IMR-90 (cell line): ENCODE data around the gene TSPAN3. TPM values are rescaled to one million over a fixed set of nuclear protein-coding genes. Genes with fewer than 3 reads are reported as not detected.

Source experiments
- ATAC-seq: fragments of 200-7000 bp; cut with Tn5 transposase; 2 replicates; pipeline ENCODE4 v1.9.1; 2020; ENCODE audit warnings: low read depth, mild to moderate bottlenecking, moderate library complexity
- BruUV-seq: library from RNA; stranded (reverse); fragments of 400-500 nt; replicated peaks from 2 replicates; lab custom pipeline; 2021; lab: Mats Ljungman, UMichigan
- CTCF ChIA-PET: fragments of 300-600 bp; formaldehyde crosslinking; extraction: SDS; loops from one replicate; lab custom pipeline; 2021; ENCODE audit warnings: antibody characterized with exemption; lab: Yijun Ruan, JAX
- POLR2A ChIA-PET: fragments of 300-600 bp; sonication (Branson Sonifier 250); formaldehyde crosslinking; loops from one replicate; lab custom pipeline; 2022; ENCODE audit warnings: antibody characterized with exemption; ENCODE audit not compliant: unreplicated experiment; lab: Charles Lee
- DNase-seq: peaks from one replicate; pipeline ENCODE4 v3.0.0; 2013
- H2AFZ ChIP-seq: replicated peaks from 2 replicates; pipeline ENCODE3; 2013; ENCODE audit warnings: low read length, mild to moderate bottlenecking; ENCODE audit not compliant: poor library complexity
- H2AK5ac ChIP-seq: 2 replicates; pipeline ENCODE4 v1.6.1; 2013; ENCODE audit warnings: low read depth, low read length, inconsistent platforms
- H2AK9ac ChIP-seq: replicated peaks from 2 replicates; pipeline ENCODE3; 2013; ENCODE audit warnings: mild to moderate bottlenecking, low read depth, low read length, moderate library complexity; ENCODE audit not compliant: poor library complexity
- H2BK120ac ChIP-seq: 2 replicates; pipeline ENCODE4 v1.6.1; 2013; ENCODE audit warnings: low read depth, low read length, inconsistent platforms
- H2BK15ac ChIP-seq: 3 replicates; pipeline ENCODE4 v1.6.1; 2013; ENCODE audit warnings: low read depth, low read length, inconsistent platforms
- H2BK20ac ChIP-seq: 2 replicates; pipeline ENCODE4 v1.6.1; 2013; ENCODE audit warnings: low read depth, mild to moderate bottlenecking, inconsistent platforms, low read length, moderate library complexity
- H2BK5ac ChIP-seq: 2 replicates; pipeline ENCODE4 v1.6.1; 2013; ENCODE audit warnings: mild to moderate bottlenecking, low read depth, low read length, inconsistent platforms; ENCODE audit not compliant: poor library complexity, severe bottlenecking
- H3K14ac ChIP-seq: replicated peaks from 2 replicates; pipeline ENCODE4 v1.6.1; 2013; ENCODE audit warnings: low read depth, low read length, inconsistent platforms
- H3K18ac ChIP-seq: 2 replicates; pipeline ENCODE4 v1.6.1; 2013; ENCODE audit warnings: low read depth, low read length, control low read depth
- H3K23ac ChIP-seq: 2 replicates; pipeline ENCODE4 v1.6.1; 2013; ENCODE audit warnings: low read depth, low read length, inconsistent platforms
- H3K27ac ChIP-seq: 2 replicates; pipeline ENCODE4 v1.5.1; 2013; ENCODE audit warnings: mild to moderate bottlenecking, control low read depth, low read length; ENCODE audit not compliant: insufficient read depth
- H3K27me3 ChIP-seq: 2 replicates; pipeline ENCODE4 v1.6.1; 2013; ENCODE audit warnings: low read length; ENCODE audit not compliant: control insufficient read depth, insufficient read depth
- H3K36me3 ChIP-seq: 2 replicates; pipeline ENCODE4 v1.6.1; 2013; ENCODE audit warnings: low read length, mixed read lengths; ENCODE audit not compliant: control insufficient read depth, insufficient read depth
- H3K4ac ChIP-seq: 2 replicates; pipeline ENCODE4 v1.6.1; 2013; ENCODE audit warnings: low read depth, low read length, inconsistent platforms
- H3K4me1 ChIP-seq: 2 replicates; pipeline ENCODE4 v1.6.1; 2013; ENCODE audit warnings: low read length, mixed read lengths; ENCODE audit not compliant: control insufficient read depth, insufficient read depth
- H3K4me2 ChIP-seq: 2 replicates; pipeline ENCODE4 v1.6.1; 2013; ENCODE audit warnings: low read depth, mild to moderate bottlenecking, control low read depth, low read length, moderate library complexity
- H3K4me3 ChIP-seq: 2 replicates; pipeline ENCODE4 v1.5.1; 2013; ENCODE audit warnings: low read depth, mild to moderate bottlenecking, control low read depth, low read length, moderate library complexity; ENCODE audit not compliant: insufficient read depth
- H3K56ac ChIP-seq: 2 replicates; pipeline ENCODE4 v1.6.1; 2013; ENCODE audit warnings: low read length, inconsistent platforms; ENCODE audit not compliant: insufficient read depth; ENCODE audit errors: extremely low read depth
- H3K79me1 ChIP-seq, 2 experiments: 2 replicates each; pipeline ENCODE4 v1.6.1; 2013; ENCODE audit warnings: low read length in 2 of 2, inconsistent platforms in 1 of 2, low read depth in 1 of 2
- H3K9ac ChIP-seq: 2 replicates; pipeline ENCODE4 v1.6.1; 2013; ENCODE audit warnings: low read depth, low read length, control low read depth
- H3K9me1 ChIP-seq: 2 replicates; pipeline ENCODE4 v1.6.1; 2013; ENCODE audit warnings: low read length, inconsistent platforms; ENCODE audit not compliant: insufficient read depth
- H3K9me3 ChIP-seq: 2 replicates; pipeline ENCODE4 v1.6.1; 2013; ENCODE audit warnings: low read length; ENCODE audit not compliant: control insufficient read depth, insufficient read depth
- H4K20me1 ChIP-seq: 2 replicates; pipeline ENCODE4 v1.6.1; 2013; ENCODE audit warnings: low read length, inconsistent platforms; ENCODE audit not compliant: insufficient read depth
- H4K5ac ChIP-seq: 2 replicates; pipeline ENCODE4 v1.6.1; 2013; ENCODE audit warnings: mild to moderate bottlenecking, low read depth, low read length, control low read depth
- H4K8ac ChIP-seq, 2 experiments: 2 replicates each; pipeline ENCODE4 v1.6.1; 2013; ENCODE audit warnings: low read depth in 2 of 2, low read length in 2 of 2, control low read depth in 1 of 2, inconsistent platforms in 1 of 2
- H4K91ac ChIP-seq: 2 replicates; pipeline ENCODE4 v1.6.1; 2013; ENCODE audit warnings: low read depth, low read length, inconsistent platforms; ENCODE audit not compliant: insufficient read depth
- BHLHE40 ChIP-seq: fragments of 150-350 bp; IDR thresholded peaks from 2 replicates; pipeline ENCODE4 v1.6.1; 2016; ENCODE audit warnings: mild to moderate bottlenecking, low read depth, low read length
- CEBPB ChIP-seq: IDR thresholded peaks from 2 replicates; pipeline ENCODE4 v1.6.1; 2012; ENCODE audit warnings: low read depth, low read length, improper control_type of control experiment
- CHD1 ChIP-seq: IDR thresholded peaks from 2 replicates; pipeline ENCODE4 v1.6.1; 2012; ENCODE audit warnings: low read depth, low read length, improper control_type of control experiment
- FOS ChIP-seq: fragments of 150-350 bp; IDR thresholded peaks from 2 replicates; pipeline ENCODE4 v1.6.1; 2016; ENCODE audit warnings: low read depth, low read length
- MAFK ChIP-seq: IDR thresholded peaks from 2 replicates; pipeline ENCODE4 v1.6.1; 2012; ENCODE audit warnings: low read depth, low read length, improper control_type of control experiment
- MAZ ChIP-seq: IDR thresholded peaks from 2 replicates; pipeline ENCODE4 v1.6.1; 2012; ENCODE audit warnings: low read depth, mild to moderate bottlenecking, low read length, improper control_type of control experiment, moderate library complexity, borderline replicate concordance
- MXI1 ChIP-seq: IDR thresholded peaks from 2 replicates; pipeline ENCODE4 v1.6.1; 2012; ENCODE audit warnings: low read depth, mild to moderate bottlenecking, low read length, moderate library complexity, borderline replicate concordance
- NFE2L2 ChIP-seq: fragments of 150-350 bp; IDR thresholded peaks from 2 replicates; pipeline ENCODE4 v1.6.1; 2016; ENCODE audit warnings: low read depth, mild to moderate bottlenecking, low read length
- POLR2A ChIP-seq: IDR thresholded peaks from 2 replicates; pipeline ENCODE4 v1.6.1; 2012; ENCODE audit warnings: mild to moderate bottlenecking, low read depth, low read length
- RAD21 ChIP-seq: IDR thresholded peaks from 2 replicates; pipeline ENCODE4 v1.6.1; 2012; ENCODE audit warnings: low read length, improper control_type of control experiment
- RCOR1 ChIP-seq: IDR thresholded peaks from 2 replicates; pipeline ENCODE4 v1.6.1; 2012; ENCODE audit warnings: mild to moderate bottlenecking, low read length, improper control_type of control experiment; ENCODE audit not compliant: insufficient replicate concordance
- RFX5 ChIP-seq: IDR thresholded peaks from 2 replicates; pipeline ENCODE4 v1.8.0; 2012; ENCODE audit warnings: low read depth, mild to moderate bottlenecking, low read length, moderate library complexity
- SMC3 ChIP-seq: fragments of 150-350 bp; IDR thresholded peaks from 2 replicates; pipeline ENCODE4 v1.6.1; 2016; ENCODE audit warnings: low read depth, mild to moderate bottlenecking, antibody characterized with exemption, low read length, moderate library complexity
- WGBS, 2 experiments: methylation state at CpG; one replicate each; pipeline versions ENCODE4 v1.1.5 to v1.1.7; 2013; ENCODE audit warnings: missing lambda C conversion rate in 2 of 2; ENCODE audit not compliant: insufficient read length in 1 of 2; ENCODE audit errors: extremely low coverage in 2 of 2; 5-methylcytosine and 5-hydroxymethylcytosine counted together
- dilution Hi-C: fragments of 300-500 bp; cut with HindIII; formaldehyde crosslinking; loops from one replicate; pipeline ENCODE4 v1.14.3; 2018; ENCODE audit warnings: low sequenced_read_pairs; ENCODE audit not compliant: unreplicated experiment
- in situ Hi-C: fragments of 300-500 bp; cut with MboI; formaldehyde crosslinking; loops from 3 replicates; pipeline ENCODE4 v1.14.3; 2019; ENCODE audit warnings: low sequenced_read_pairs, inconsistent platforms, mixed read lengths
- intact Hi-C: fragments of 100-400 bp; cut with micrococcal nuclease; formaldehyde crosslinking; loops from 2 replicates; pipeline ENCODE4 v1.10.0; 2022
- polyA plus RNA-seq, 3 experiments: library from polyadenylated mRNA; depleted of rRNA; stranded (reverse); fragments of >200 nt; gene quantifications; 2 replicates each; pipeline ENCODE4 v1.2.3, GENCODE V29; 2012; ENCODE audit warnings: low replicate concordance in 1 of 3
- total RNA-seq: library from RNA; depleted of rRNA; stranded (reverse); fragments of >200 nt; gene quantifications from 2 replicates; pipeline ENCODE4 v1.2.3, GENCODE V29; 2012
- TF ChIP-seq, protein P1 (sequence below): fragments of 150-350 bp; IDR thresholded peaks from 2 replicates; pipeline ENCODE4 v1.6.1; 2016; ENCODE audit warnings: low read depth, mild to moderate bottlenecking, low read length, moderate library complexity, borderline replicate concordance
- TF ChIP-seq, protein P2 (sequence below): conservative IDR thresholded peaks from 2 replicates; pipeline ENCODE4 v1.5.1; 2012; ENCODE audit warnings: mild to moderate bottlenecking, low read depth, low read length, improper control_type of control experiment
- TF ChIP-seq, protein P3 (sequence below): fragments of 150-350 bp; IDR thresholded peaks from 2 replicates; pipeline ENCODE4 v1.6.1; 2017; ENCODE audit warnings: mild to moderate bottlenecking, antibody characterized with exemption, low read length, low read depth

TSPAN3 gene
- total and polyA plus RNA-seq, 2 of the 4 experiments (the other 2 are of a cell fraction), result 270 to 295 TPM

DNA sequence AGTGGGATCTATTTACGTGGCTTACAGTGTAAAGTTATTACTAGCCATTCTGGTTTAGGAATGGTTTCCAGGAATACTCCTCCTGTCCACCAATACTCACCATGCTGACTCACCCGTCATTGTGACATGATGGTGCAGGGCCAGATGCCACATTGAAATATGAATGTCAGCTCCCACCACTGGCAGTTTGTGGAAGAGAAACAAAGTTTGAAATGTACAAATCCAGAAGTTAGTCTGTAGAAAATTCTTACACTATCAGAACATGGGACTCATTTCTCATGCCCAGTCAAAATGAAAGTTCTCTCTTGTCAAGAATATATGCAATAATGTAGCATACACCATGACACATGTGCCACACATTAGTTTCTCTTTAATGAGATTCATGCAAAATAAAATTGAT lies 14.4 kb upstream of the TSPAN3 start:
- no peak for TF ChIP-seq MAZ
- TF ChIP-seq BHLHE40, result no peak
- TF ChIP-seq FOS, result peak; percentile 32; the same call in 1 of the 2 replicates
- TF ChIP-seq CEBPB, result peak; percentile 59
- no peak for TF ChIP-seq RAD21
- TF ChIP-seq POLR2A, result no peak
- no peak for TF ChIP-seq MXI1
- TF ChIP-seq RFX5, result no peak
- TF ChIP-seq CHD1, result no peak
- TF ChIP-seq, protein P1, sequence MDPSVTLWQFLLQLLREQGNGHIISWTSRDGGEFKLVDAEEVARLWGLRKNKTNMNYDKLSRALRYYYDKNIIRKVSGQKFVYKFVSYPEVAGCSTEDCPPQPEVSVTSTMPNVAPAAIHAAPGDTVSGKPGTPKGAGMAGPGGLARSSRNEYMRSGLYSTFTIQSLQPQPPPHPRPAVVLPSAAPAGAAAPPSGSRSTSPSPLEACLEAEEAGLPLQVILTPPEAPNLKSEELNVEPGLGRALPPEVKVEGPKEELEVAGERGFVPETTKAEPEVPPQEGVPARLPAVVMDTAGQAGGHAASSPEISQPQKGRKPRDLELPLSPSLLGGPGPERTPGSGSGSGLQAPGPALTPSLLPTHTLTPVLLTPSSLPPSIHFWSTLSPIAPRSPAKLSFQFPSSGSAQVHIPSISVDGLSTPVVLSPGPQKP, result no peak
- no peak for TF ChIP-seq SMC3
- TF ChIP-seq RCOR1, result no peak
- no peak for TF ChIP-seq MAFK
- TF ChIP-seq, protein P2, sequence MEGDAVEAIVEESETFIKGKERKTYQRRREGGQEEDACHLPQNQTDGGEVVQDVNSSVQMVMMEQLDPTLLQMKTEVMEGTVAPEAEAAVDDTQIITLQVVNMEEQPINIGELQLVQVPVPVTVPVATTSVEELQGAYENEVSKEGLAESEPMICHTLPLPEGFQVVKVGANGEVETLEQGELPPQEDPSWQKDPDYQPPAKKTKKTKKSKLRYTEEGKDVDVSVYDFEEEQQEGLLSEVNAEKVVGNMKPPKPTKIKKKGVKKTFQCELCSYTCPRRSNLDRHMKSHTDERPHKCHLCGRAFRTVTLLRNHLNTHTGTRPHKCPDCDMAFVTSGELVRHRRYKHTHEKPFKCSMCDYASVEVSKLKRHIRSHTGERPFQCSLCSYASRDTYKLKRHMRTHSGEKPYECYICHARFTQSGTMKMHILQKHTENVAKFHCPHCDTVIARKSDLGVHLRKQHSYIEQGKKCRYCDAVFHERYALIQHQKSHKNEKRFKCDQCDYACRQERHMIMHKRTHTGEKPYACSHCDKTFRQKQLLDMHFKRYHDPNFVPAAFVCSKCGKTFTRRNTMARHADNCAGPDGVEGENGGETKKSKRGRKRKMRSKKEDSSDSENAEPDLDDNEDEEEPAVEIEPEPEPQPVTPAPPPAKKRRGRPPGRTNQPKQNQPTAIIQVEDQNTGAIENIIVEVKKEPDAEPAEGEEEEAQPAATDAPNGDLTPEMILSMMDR, result no peak
- TF ChIP-seq, protein P3, sequence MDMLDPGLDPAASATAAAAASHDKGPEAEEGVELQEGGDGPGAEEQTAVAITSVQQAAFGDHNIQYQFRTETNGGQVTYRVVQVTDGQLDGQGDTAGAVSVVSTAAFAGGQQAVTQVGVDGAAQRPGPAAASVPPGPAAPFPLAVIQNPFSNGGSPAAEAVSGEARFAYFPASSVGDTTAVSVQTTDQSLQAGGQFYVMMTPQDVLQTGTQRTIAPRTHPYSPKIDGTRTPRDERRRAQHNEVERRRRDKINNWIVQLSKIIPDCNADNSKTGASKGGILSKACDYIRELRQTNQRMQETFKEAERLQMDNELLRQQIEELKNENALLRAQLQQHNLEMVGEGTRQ, result no peak
- no peak for TF ChIP-seq NFE2L2
- no peak overlapping the region for H3K18ac ChIP-seq
- no peak overlapping the region for H3K4me3 ChIP-seq
- DNase-seq, result peak; percentile 68
- H3K4ac ChIP-seq, result no peak overlapping the region
- no peak overlapping the region for H3K4me2 ChIP-seq
- H3K79me1 ChIP-seq, result no peaks in the 10 kb centered on the region
- no peak overlapping the region for H2BK120ac ChIP-seq
- ChIA-PET CTCF (interaction anchor here (0.6 kb wide), 1 partner anchor 61 kb away, joined by 3 read pairs; no protein-coding TSS in a partner anchor), POLR2A (no interaction called here)
- H2AK9ac ChIP-seq, result no peak overlapping the region
- H3K56ac ChIP-seq, result no peak overlapping the region
- H3K9me1 ChIP-seq, result peaks cover 13% of the 10 kb centered on the region
- H4K5ac ChIP-seq, result no peak overlapping the region
- no peaks in the 10 kb centered on the region for H4K20me1 ChIP-seq
- no peak overlapping the region for H2BK15ac ChIP-seq
- dilution Hi-C loops (no loop called here), intact Hi-C loops (no loop called here), in situ Hi-C loops (no loop called here)
- peaks cover 18% of the 10 kb centered on the region for H3K4me1 ChIP-seq
- no peak overlapping the region for H2AFZ ChIP-seq
- no peaks in the 10 kb centered on the region for H3K27me3 ChIP-seq
- H3K14ac ChIP-seq, result no peak overlapping the region
- no peak overlapping the region for H4K8ac ChIP-seq
- BruUV-seq, result no TSS peak
- no peak overlapping the region for H2AK5ac ChIP-seq
- no peak overlapping the region for H2BK5ac ChIP-seq
- H3K9ac ChIP-seq, result no peak overlapping the region
- ATAC-seq, result peak; percentile 56
- H3K9me3 ChIP-seq, result no peaks in the 10 kb centered on the region
- no peaks in the 10 kb centered on the region for H3K36me3 ChIP-seq
- no peak overlapping the region for H4K91ac ChIP-seq
- H2BK20ac ChIP-seq, result 0 out of 2 replicates have a peak overlapping the region, but pooled peaks have one; percentile 63
- H3K27ac ChIP-seq, result no peak overlapping the region
- H3K23ac ChIP-seq, result no peak overlapping the region
- no CpG with 5 or more reads among the region's 2 CpGs for WGBS, 2 experiments
